Peyer's patch (tissue), 4 donors: ENCODE measurements around the gene EFHC2.

ENCODE experiments used
- POLR2A ChIP-seq, 2 donors: fragments of 450-650 bp; IDR thresholded peaks; one replicate each; pipeline ENCODE4 v1.5.1; 2017; ENCODE audit warnings: antibody characterized with exemption in 2 of 2, mild to moderate bottlenecking in 2 of 2, moderate library complexity in 2 of 2
- TF ChIP-seq, protein P1 (sequence below), 6 experiments: fragments of 450-650 bp in 4 of 6; fragments of 200-600 bp in 2 of 6; sonication (generic) in 1 of 6; IDR thresholded peaks; one replicate each; pipeline ENCODE4 v1.5.1; 2017 to 2019; ENCODE audit warnings: antibody characterized with exemption in 6 of 6, mild to moderate bottlenecking in 3 of 6, moderate library complexity in 1 of 6

GRCh38 chrX:44305921-44306320, 37.6 kb downstream of the EFHC2 start:
- no peak for TF ChIP-seq POLR2A (IDR thresholded peaks at IDR 0.05)
- TF ChIP-seq, protein P1, sequence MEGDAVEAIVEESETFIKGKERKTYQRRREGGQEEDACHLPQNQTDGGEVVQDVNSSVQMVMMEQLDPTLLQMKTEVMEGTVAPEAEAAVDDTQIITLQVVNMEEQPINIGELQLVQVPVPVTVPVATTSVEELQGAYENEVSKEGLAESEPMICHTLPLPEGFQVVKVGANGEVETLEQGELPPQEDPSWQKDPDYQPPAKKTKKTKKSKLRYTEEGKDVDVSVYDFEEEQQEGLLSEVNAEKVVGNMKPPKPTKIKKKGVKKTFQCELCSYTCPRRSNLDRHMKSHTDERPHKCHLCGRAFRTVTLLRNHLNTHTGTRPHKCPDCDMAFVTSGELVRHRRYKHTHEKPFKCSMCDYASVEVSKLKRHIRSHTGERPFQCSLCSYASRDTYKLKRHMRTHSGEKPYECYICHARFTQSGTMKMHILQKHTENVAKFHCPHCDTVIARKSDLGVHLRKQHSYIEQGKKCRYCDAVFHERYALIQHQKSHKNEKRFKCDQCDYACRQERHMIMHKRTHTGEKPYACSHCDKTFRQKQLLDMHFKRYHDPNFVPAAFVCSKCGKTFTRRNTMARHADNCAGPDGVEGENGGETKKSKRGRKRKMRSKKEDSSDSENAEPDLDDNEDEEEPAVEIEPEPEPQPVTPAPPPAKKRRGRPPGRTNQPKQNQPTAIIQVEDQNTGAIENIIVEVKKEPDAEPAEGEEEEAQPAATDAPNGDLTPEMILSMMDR (IDR thresholded peaks at IDR 0.05): no peak
